NCI-H748 treated with DMSO at 0.1 percent for 48 hours (cell line): ENCODE results near the gene ASCL3.
"Not testable (repeated sequence)": the region's sequence is repeated elsewhere in the genome, so short reads cannot be mapped to it uniquely, and the experiment has no call there.

ENCODE experiments used
- DNase-seq: peaks from one replicate; lab custom pipeline; 2025; lab: John Stamatoyannopoulos, UW

Gene ASCL3

DNA sequence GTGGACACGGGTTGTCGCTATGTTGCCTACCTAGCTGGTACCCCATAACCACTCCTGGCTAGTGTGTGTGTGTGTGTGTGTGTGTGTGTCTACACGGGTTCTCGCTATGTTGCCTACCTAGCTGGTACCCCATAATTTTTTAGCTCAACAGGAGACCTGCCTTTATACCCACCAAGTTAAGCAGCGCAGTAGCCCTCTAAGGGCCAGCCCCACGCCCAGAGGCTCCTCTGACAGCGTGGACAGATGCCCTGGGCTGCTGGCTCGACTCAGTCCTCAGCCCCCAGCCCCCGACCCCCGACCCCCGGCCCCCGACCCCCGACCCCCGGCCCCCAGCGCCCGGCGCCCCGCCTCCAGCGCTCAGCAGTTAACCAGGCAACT, 32.2 kb downstream of the ASCL3 start:
- DNase-seq = no peak

DNA sequence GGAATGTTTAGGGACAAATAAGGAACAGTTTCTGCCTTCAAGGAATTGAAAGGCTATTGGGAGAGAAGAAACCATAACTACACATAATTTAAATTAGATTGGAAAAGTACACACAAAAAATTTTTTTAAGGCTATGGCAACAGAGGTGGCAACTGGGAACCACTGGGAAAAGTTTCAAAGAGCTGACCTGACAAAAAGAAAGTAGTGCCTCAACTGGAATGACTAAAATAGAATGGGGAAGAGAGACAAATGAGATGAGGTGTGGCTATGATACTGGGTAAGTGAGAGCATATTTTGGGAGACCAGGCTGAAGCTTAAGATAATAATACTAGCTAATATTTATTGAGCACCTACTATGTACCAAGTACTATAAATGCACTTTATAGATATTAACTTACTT, 34.7 kb downstream of the ASCL3 start:
- no peak for DNase-seq

DNA sequence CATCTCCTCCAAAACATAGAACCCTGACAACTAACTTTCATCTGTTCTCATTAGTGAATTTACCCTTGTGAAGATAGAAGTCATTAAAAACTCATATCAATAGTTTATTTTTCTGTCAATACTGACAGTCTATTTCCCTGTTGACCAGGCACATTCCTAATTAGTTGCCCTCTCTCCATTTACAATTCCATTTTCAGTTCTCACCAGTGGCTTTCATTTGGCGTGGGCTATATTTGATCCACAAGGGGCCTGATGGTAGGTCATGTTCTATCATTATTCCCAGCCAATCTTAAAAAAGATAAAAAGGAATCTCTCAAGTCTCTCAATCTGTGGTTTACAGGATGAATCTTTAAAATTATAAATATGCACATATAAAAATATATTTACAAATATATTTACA, 35.7 kb downstream of the ASCL3 start:
- DNase-seq = no peak

DNA sequence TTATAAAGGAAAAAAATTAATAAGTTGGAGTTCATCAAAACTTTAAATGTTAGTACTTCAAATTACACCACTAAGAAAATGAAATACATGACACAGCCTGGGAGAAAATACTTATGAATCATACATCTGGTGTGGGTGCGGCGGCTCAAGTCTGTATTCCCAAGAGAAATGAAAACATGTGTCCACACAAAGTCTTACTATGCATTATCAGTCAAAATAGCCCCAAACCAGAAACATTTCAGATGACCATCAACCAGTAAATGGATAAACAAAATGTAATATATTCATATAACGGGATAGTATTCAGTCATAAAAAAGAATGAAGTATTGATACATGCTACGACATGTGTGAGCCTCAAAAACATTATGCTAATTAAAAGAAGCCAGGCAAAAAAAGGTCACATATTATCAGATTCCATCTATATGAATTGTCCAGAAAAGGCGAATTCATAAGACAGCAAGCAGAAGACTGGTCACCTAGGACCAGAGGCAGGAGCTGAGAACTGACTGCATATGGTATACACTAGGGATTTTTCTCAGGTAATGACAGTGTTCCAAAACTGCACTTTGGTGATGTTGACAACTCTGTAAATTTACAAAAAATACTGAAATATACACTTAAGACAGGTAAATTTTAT, 37.2 kb downstream of the ASCL3 start:
- DNase-seq = no peak

DNA sequence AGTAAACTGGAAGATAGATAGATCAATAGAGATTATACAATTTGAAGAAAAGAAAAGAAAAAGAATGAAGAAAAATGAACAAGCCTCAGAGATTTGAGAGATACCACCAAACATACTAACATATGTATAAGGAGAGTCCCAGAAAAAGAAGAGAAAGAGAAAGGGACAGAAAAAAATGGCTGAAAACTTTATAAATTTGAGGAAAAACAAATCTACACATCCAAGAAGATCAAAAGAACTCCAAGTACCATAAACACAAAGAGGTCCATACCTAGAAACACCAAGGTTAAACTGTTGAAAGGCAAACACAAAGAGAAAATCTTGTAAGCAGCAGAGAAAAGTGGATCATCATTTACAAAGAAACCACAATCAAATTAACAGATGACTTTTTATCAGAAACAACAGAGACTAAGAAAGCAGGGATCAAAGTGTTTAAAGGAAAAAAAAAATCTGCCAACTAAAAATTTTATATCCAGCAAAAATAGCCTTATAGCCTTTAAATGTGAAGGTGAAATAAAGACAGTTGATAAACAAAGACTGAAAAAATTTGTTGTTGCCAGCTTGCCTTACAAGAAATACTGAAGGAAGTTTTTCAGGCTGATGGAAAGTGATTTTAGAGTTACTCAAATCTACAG, 43.6 kb downstream of the ASCL3 start:
- no peak for DNase-seq

DNA sequence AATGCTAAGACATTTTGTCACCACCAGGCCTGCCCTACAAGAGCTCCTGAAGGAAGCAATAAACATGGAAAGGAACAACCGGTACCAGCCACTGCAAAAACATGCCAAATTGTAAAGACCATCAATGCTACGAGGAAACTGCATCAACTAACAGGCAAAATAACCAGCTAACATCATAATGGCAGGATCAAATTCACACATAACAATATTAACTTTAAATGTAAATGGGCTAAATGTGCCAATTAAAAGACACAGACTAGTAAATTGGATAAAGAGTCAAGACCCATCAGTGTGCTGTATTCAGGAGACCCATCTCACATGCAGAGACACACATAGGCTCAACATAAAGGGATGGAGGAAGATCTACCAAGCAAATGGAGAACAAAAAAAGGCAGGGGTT, 51.6 kb downstream of the ASCL3 start:
- not testable (repeated sequence) for DNase-seq
